ENCODE data around the gene RNF103. TPM values are rescaled to one million over a fixed set of nuclear protein-coding genes. Genes with fewer than 3 reads are reported as not detected.

The RNF103 gene
- polyA plus RNA-seq, 1 of the 3 experiments (the other 2 are of a cell fraction) = 7.0 TPM

DNA sequence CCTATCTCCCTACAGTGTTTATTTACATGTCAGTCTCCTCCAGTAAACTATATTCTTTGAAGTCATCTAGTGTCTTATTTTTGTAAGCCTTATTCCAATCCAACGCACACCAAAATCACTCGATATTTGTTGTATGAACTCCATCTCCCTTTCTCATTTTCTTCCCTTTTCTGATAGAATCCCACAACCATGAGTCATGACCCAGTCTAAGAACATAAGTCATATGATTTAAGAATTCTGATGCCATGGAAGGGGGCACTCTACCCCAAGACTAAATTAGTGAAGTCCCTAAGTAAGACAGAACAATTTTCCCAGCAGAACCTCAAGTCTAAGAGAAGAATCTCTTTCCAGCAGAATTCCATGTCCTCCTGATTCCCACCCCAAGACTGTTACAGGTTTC, 65.8 kb downstream of the RNF103 start:
- WGBS (ENCODE audit: low lambda C conversion rate) = 96% methylated on average over 2 of the region's 2 CpGs
- Histone ChIP-seq H3K9me3 (no peaks in the 10 kb centered on the region), H2AFZ (ENCODE audit: low read depth) (no peak overlapping the region), H4K20me1 (ENCODE audit: insufficient read depth) (no peaks in the 10 kb centered on the region), H3K4me2 (no peak overlapping the region), H3K27me3 (ENCODE audit: insufficient read depth) (no peaks in the 10 kb centered on the region), H3K4me1 (ENCODE audit: control insufficient read depth in 1 of 2, insufficient read depth in 2 of 2, low read depth in 1 of 2, low read length in 1 of 2) (peaks cover 0 to 9% of the 10 kb centered on the region in 2 experiments; a peak in 3 of 4 replicates), H3K27ac (ENCODE audit: low read depth in 2 of 2, low read length in 1 of 2) (no peak overlapping the region), H3K79me2 (ENCODE audit: insufficient read depth) (peaks cover 98% of the 10 kb centered on the region), H3K9me2 (no peaks in the 10 kb centered on the region), H3F3A (replicated peaks; ENCODE audit: insufficient read depth) (no peaks in the 10 kb centered on the region), H3K36me3 (replicated peaks in 1 of 2; ENCODE audit: control insufficient read depth in 1 of 2, insufficient read depth in 2 of 2, low read length in 1 of 2) (peaks cover 2 to 17% of the 10 kb centered on the region in 2 experiments), H3K4me3 (ENCODE audit: low read depth in 2 of 2, low read length in 1 of 2) (no peak overlapping the region), H3K9ac (no peak overlapping the region)
- TF ChIP-seq FOXM1 (IDR thresholded peaks at IDR 0.05; ENCODE audit: low read depth) (no peak), TEAD4 (IDR thresholded peaks at IDR 0.05; ENCODE audit: borderline replicate concordance, insufficient read depth) (no peak), EP300 (IDR thresholded peaks at IDR 0.05; ENCODE audit: borderline replicate concordance in 1 of 2, low read depth in 1 of 2, low read length in 1 of 2) (no peak), NFIC (IDR thresholded peaks at IDR 0.05; ENCODE audit: borderline replicate concordance) (no peak), JUND (IDR thresholded peaks at IDR 0.05) (no peak)
- TF ChIP-seq, protein P1, sequence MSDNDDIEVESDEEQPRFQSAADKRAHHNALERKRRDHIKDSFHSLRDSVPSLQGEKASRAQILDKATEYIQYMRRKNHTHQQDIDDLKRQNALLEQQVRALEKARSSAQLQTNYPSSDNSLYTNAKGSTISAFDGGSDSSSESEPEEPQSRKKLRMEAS (IDR thresholded peaks at IDR 0.05; ENCODE audit: low read depth) = no peak
- DNase-seq = no peak
- CTCF ChIA-PET = no interaction called here
- POLR2A ChIA-PET = no interaction called here

DNA sequence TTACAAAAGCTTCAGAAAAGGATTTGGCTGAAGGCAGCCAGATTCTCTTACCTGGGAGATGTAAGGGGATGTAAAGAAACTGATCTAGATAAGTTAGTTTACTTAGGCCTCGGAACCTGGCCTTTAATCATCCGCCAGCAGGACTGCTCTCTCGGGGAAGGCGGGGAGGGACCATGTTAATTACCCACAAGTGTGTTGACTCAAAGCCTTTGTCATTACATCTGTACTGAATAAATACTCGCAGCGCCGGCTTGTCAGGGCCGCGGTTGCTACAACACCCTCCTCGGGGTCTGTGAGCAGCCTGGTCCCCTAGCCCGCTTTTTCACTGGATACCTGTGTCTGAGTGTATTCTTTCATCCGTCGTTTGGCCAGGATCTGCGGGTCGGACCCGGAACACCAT, 67.2 kb downstream of the RNF103 start:
- no peak for DNase-seq
- H2AFZ ChIP-seq (ENCODE audit: low read depth) = no peak overlapping the region
- no peak overlapping the region for H3K4me3 ChIP-seq (ENCODE audit: low read depth in 2 of 2, low read length in 1 of 2)
- TF ChIP-seq EZH2phosphoT487 (IDR thresholded peaks at IDR 0.05; ENCODE audit: borderline replicate concordance, low read depth) (no peak), FOXJ3 (CRISPR knock-in tag; IDR thresholded peaks at IDR 0.05) (no peak), PBX3 (IDR thresholded peaks at IDR 0.05) (no peak), SMC3 (IDR thresholded peaks at IDR 0.05; ENCODE audit: low read depth, low read length) (no peak), POLR2AphosphoS5 (IDR thresholded peaks at IDR 0.05; ENCODE audit: low read depth, low read length) (no peak)
- no peaks in the 10 kb centered on the region for H3K9me2 ChIP-seq
- H3K9me3 ChIP-seq = no peaks in the 10 kb centered on the region
- H3K9ac ChIP-seq = no peak overlapping the region
- peaks cover 96% of the 10 kb centered on the region for H3K79me2 ChIP-seq (ENCODE audit: insufficient read depth)
- H3K4me1 ChIP-seq (ENCODE audit: control insufficient read depth in 1 of 2, insufficient read depth in 2 of 2, low read depth in 1 of 2, low read length in 1 of 2) = no peaks in the 10 kb centered on the region; a peak in 2 of 4 replicates
- H3K36me3 ChIP-seq (replicated peaks in 1 of 2; ENCODE audit: control insufficient read depth in 1 of 2, insufficient read depth in 2 of 2, low read length in 1 of 2) = peaks cover 2 to 16% of the 10 kb centered on the region in 2 experiments
- H3F3A ChIP-seq (replicated peaks; ENCODE audit: insufficient read depth) = no peaks in the 10 kb centered on the region
- ChIA-PET POLR2A (no interaction called here), CTCF (no interaction called here)
- H3K27ac ChIP-seq (ENCODE audit: low read depth in 2 of 2, low read length in 1 of 2) = no peak overlapping the region
- no peak overlapping the region for H3K4me2 ChIP-seq
- 93% methylated on average over 16 of the region's 16 CpGs for WGBS (ENCODE audit: low lambda C conversion rate)
- H3K27me3 ChIP-seq (ENCODE audit: insufficient read depth) = no peaks in the 10 kb centered on the region
- H4K20me1 ChIP-seq (ENCODE audit: insufficient read depth) = no peaks in the 10 kb centered on the region

Other genes starting within 250 kb of the RNF103 start
- 13.7 and 20.4 TPM in 2 replicates for gene KDM3A, start 182.5 kb downstream of the RNF103 start, polyA plus RNA-seq (2012; rRNA removed)
- 75.3 and 85.5 TPM in 2 replicates for gene CHMP3, start 60.4 kb downstream of the RNF103 start, polyA plus RNA-seq (2012; rRNA removed)
- 4.3 and 4.9 TPM in 2 replicates for gene RMND5A, start 96.4 kb upstream of the RNF103 start, polyA plus RNA-seq (2012; rRNA removed)
- gene CD8A, start 167.0 kb upstream of the RNF103 start, polyA plus RNA-seq (2012; rRNA removed) = 0.05 and 0.08 TPM in 2 replicates
- gene CD8B, start 238.0 kb upstream of the RNF103 start, polyA plus RNA-seq (2012; rRNA removed) = not detected in 2 replicates

Measured in SK-N-SH (cell line).